SK-N-SH (cell line): ENCODE measurements around the gene FYB1. TPM values are rescaled to one million over a fixed set of nuclear protein-coding genes. Genes with fewer than 3 reads are reported as not detected.

Source experiments
- CTCF ChIA-PET: fragments of 300-600, 350-600 bp; formaldehyde crosslinking; extraction: SDS; loops from one replicate; lab custom pipeline; 2021; lab: Yijun Ruan, JAX
- POLR2A ChIA-PET: fragments of 350-600 bp; sonication (Branson Sonifier 250); formaldehyde crosslinking; extraction: SDS; loops from one replicate; lab custom pipeline; 2020; ENCODE audit warnings: antibody characterized with exemption, inconsistent platforms; lab: Yijun Ruan, JAX
- DNase-seq: peaks from one replicate; pipeline ENCODE4 v3.0.0; 2012
- H2AFZ ChIP-seq: fragments of 200-600 bp; sonication (generic); 2 replicates; pipeline ENCODE4 v1.8.1; 2016; ENCODE audit warnings: antibody characterized with exemption, mild to moderate bottlenecking, low read depth
- H3F3A ChIP-seq: fragments of 200-600 bp; sonication (generic); replicated peaks from 2 replicates; pipeline ENCODE3; 2016; ENCODE audit warnings: antibody characterized with exemption, mild to moderate bottlenecking; ENCODE audit not compliant: insufficient read depth
- H3K27ac ChIP-seq, 2 experiments: fragments of 200-500 bp in 1 of 2; fragments of 200-600 bp in 1 of 2; sonication (Bioruptor generic) in 1 of 2; sonication (generic), shearing (Covaris generic) in 1 of 2; 2 replicates each; pipeline versions ENCODE4 v1.5.1 to v1.6.1; 2014 to 2016; ENCODE audit warnings: low read depth in 2 of 2, inconsistent platforms in 1 of 2, low read length in 1 of 2, mild to moderate bottlenecking in 1 of 2, mixed read lengths in 1 of 2
- H3K27me3 ChIP-seq: fragments of 200-600 bp; sonication (generic), shearing (Covaris generic); 2 replicates; pipeline ENCODE4 v1.6.1; 2016; ENCODE audit warnings: mixed run types; ENCODE audit not compliant: insufficient read depth
- H3K36me3 ChIP-seq, 2 experiments: fragments of 200-500 bp in 1 of 2; fragments of 200-600 bp in 1 of 2; sonication (Bioruptor generic) in 1 of 2; sonication (generic) in 1 of 2; replicated peaks in 1 of 2; 2 replicates each; pipeline versions ENCODE3 to v1.5.1; 2014 to 2016; ENCODE audit warnings: low read length in 1 of 2, mild to moderate bottlenecking in 1 of 2; ENCODE audit not compliant: insufficient read depth in 2 of 2, control insufficient read depth in 1 of 2
- H3K4me1 ChIP-seq, 2 experiments: fragments of 200-500 bp in 1 of 2; fragments of 200-600 bp in 1 of 2; sonication (Bioruptor generic) in 1 of 2; sonication (generic), shearing (Covaris generic) in 1 of 2; 2 replicates each; pipeline versions ENCODE4 v1.5.1 to v1.6.1; 2014 to 2016; ENCODE audit warnings: low read depth in 1 of 2, low read length in 1 of 2, mixed run types in 1 of 2; ENCODE audit not compliant: insufficient read depth in 2 of 2, control insufficient read depth in 1 of 2
- H3K4me2 ChIP-seq: fragments of 200-600 bp; sonication (generic), shearing (Covaris generic); 2 replicates; pipeline ENCODE4 v1.6.1; 2017; ENCODE audit warnings: mixed run types
- H3K4me3 ChIP-seq, 2 experiments: fragments of 200-500 bp in 1 of 2; fragments of 200-600 bp in 1 of 2; sonication (Bioruptor generic) in 1 of 2; sonication (generic), shearing (Covaris generic) in 1 of 2; 2 replicates each; pipeline versions ENCODE4 v1.5.1 to v1.8.1; 2014 to 2016; ENCODE audit warnings: low read depth in 2 of 2, inconsistent platforms in 1 of 2, low read length in 1 of 2, mild to moderate bottlenecking in 1 of 2, mixed read lengths in 1 of 2, moderate library complexity in 1 of 2
- H3K79me2 ChIP-seq: fragments of 200-600 bp; sonication (generic); 2 replicates; pipeline ENCODE4 v1.8.1; 2017; ENCODE audit warnings: mild to moderate bottlenecking; ENCODE audit not compliant: insufficient read depth
- H3K9ac ChIP-seq: fragments of 200-600 bp; sonication (generic); 2 replicates; pipeline ENCODE4 v1.6.1; 2017; ENCODE audit warnings: mixed run types
- H3K9me2 ChIP-seq: fragments of 200-600 bp; sonication (generic); 2 replicates; pipeline ENCODE4 v1.6.1; 2017; ENCODE audit warnings: mixed run types
- H3K9me3 ChIP-seq: fragments of 200-600 bp; sonication (generic); 2 replicates; pipeline ENCODE4 v1.6.1; 2017; ENCODE audit warnings: mixed run types, mild to moderate bottlenecking, moderate library complexity
- H4K20me1 ChIP-seq: fragments of 200-600 bp; sonication (generic); 2 replicates; pipeline ENCODE4 v1.6.1; 2017; ENCODE audit warnings: mild to moderate bottlenecking, mixed run types; ENCODE audit not compliant: insufficient read depth
- CHD2 ChIP-seq: fragments of 150-350 bp; IDR thresholded peaks from 2 replicates; pipeline ENCODE4 v1.6.1; 2018; ENCODE audit warnings: low read length; ENCODE audit not compliant: partially characterized antibody
- CTCF ChIP-seq: fragments of 200-600 bp; sonication (generic); IDR thresholded peaks from 2 replicates; pipeline ENCODE4 v1.6.1; 2017; ENCODE audit warnings: antibody characterized with exemption, mild to moderate bottlenecking, moderate library complexity
- JUND ChIP-seq: IDR thresholded peaks from 2 replicates; pipeline ENCODE4 v1.4.0; 2012
- NFIC ChIP-seq: IDR thresholded peaks from 2 replicates; pipeline ENCODE4 v1.4.0; 2012; ENCODE audit warnings: borderline replicate concordance
- RAD21 ChIP-seq: IDR thresholded peaks from 2 replicates; pipeline ENCODE4 v1.6.1; 2012; ENCODE audit warnings: mild to moderate bottlenecking, low read length
- SMC3 ChIP-seq: IDR thresholded peaks from 2 replicates; pipeline ENCODE4 v1.6.1; 2012; ENCODE audit warnings: low read depth, low read length, improper control_type of control experiment
- USF2 ChIP-seq: fragments of 150-350 bp; IDR thresholded peaks from 2 replicates; pipeline ENCODE4 v1.6.1; 2017; ENCODE audit warnings: antibody characterized with exemption, low read length, low read depth, borderline replicate concordance
- whole genome bisulfite sequencing: methylation state at CpG from one replicate; pipeline ENCODE4 v1.1.6; 2017; ENCODE audit warnings: low lambda C conversion rate; 5-methylcytosine and 5-hydroxymethylcytosine counted together
- polyA plus RNA-seq, 3 experiments: library from polyadenylated mRNA; depleted of rRNA; stranded (reverse); fragments of >200 nt; gene quantifications; 2 replicates each; pipeline ENCODE4 v1.2.3, GENCODE V29; 2012

The FYB1 gene
- polyA plus RNA-seq, 1 of the 3 experiments (the other 2 are of a cell fraction): not detected

- Histone ChIP-seq H3F3A (no peaks in the 10 kb centered on the region), H3K9me2 (no peaks in the 10 kb centered on the region), H2AFZ (no peak overlapping the region), H3K27me3 (peaks cover 39% of the 10 kb centered on the region), H3K4me1 (no peaks in the 10 kb centered on the region), H3K27ac (no peak overlapping the region), H3K4me3 (no peak overlapping the region), H3K36me3 (no peaks in the 10 kb centered on the region), H3K9me3 (no peaks in the 10 kb centered on the region), H3K4me2 (no peak overlapping the region), H3K9ac (no peak overlapping the region), H4K20me1 (no peaks in the 10 kb centered on the region), H3K79me2 (no peaks in the 10 kb centered on the region)
- POLR2A ChIA-PET: no interaction called here
- 14% methylated on average over 8 of the region's 8 CpGs for WGBS
- TF ChIP-seq JUND (no peak), CHD2 (no peak), CTCF (no peak)
- no peak for DNase-seq
- CTCF ChIA-PET: interaction anchor here (0.6 to 4.4 kb wide), 39 partner anchors 8 to 1259 kb away, joined by 3 to 49 read pairs (median 5); no protein-coding TSS in a partner anchor
These were observed 621 bp downstream of the FYB1 start for GRCh38 chr5:39218482-39219402.

- no peak overlapping the region for H2AFZ ChIP-seq
- peak; percentile 51 for DNase-seq
- no peak overlapping the region for H3K27ac ChIP-seq
- TF ChIP-seq SMC3: peak; percentile 71
- no peak for TF ChIP-seq USF2
- TF ChIP-seq NFIC: peak; percentile 32; the same call in 1 of the 2 replicates
- peak; percentile 74 for TF ChIP-seq RAD21
- peak; percentile 93 for TF ChIP-seq CTCF
- no peaks in the 10 kb centered on the region for H3K4me1 ChIP-seq
- H3K36me3 ChIP-seq: no peaks in the 10 kb centered on the region
- 43% methylated on average over 15 of the region's 16 CpGs for WGBS
- ChIA-PET POLR2A (no interaction called here), CTCF (interaction anchor here (0.5 to 4.4 kb wide), 53 partner anchors 9 to 1524 kb away, joined by 3 to 49 read pairs (median 4); no protein-coding TSS in a partner anchor)
- no peaks in the 10 kb centered on the region for H4K20me1 ChIP-seq
- H3K9me2 ChIP-seq: no peaks in the 10 kb centered on the region
- H3K9ac ChIP-seq: no peak overlapping the region
- peaks cover 50% of the 10 kb centered on the region for H3K27me3 ChIP-seq
- H3K4me2 ChIP-seq: no peak overlapping the region
- H3F3A ChIP-seq: no peaks in the 10 kb centered on the region
- H3K9me3 ChIP-seq: no peaks in the 10 kb centered on the region
- H3K79me2 ChIP-seq: no peaks in the 10 kb centered on the region
- H3K4me3 ChIP-seq: peak overlapping the region in 1 of 2 experiments; percentile 32; a peak in 1 of 4 replicates
These were observed 1.7 kb downstream of the FYB1 start for GRCh38 chr5:39217365-39218281.
